ENCODE results near the gene KLF1.
"Not testable (repeated sequence)": the region's sequence is repeated elsewhere in the genome, so short reads cannot be mapped to it uniquely, and the experiment has no call there.

Gene KLF1

GRCh38 chr19:12890787-12891552, 4.0 kb upstream of the KLF1 start, which contains the start of gene GCDH:
TSS of gene GCDH (plus strand) at chr19:12891160. CDS start at chr19:12891305, 145 bp downstream.
- peak; percentile 99 for DNase-seq

- DNase-seq: not testable (repeated sequence)
These were observed 3.3 kb upstream of the KLF1 start for GRCh38 chr19:12890299-12890786.

GRCh38 chr19:12888006-12888603, 1.1 kb upstream of the KLF1 start:
- DNase-seq: no peak

GRCh38 chr19:12886651-12886968, 391 bp downstream of the KLF1 start:
- DNase-seq: no peak

- DNase-seq: no peak
These were observed 1.0 kb downstream of the KLF1 start for GRCh38 chr19:12885749-12886650.

- DNase-seq: peak; percentile 93
These were observed 1.9 kb downstream of the KLF1 start for GRCh38 chr19:12884926-12885748.

- DNase-seq: no peak
These were observed 2.4 kb downstream of the KLF1 start for GRCh38 chr19:12884627-12884925.

GRCh38 chr19:12884202-12884601, 2.8 kb downstream of the KLF1 start:
- DNase-seq: no peak

- no peak for DNase-seq
These were observed 4.4 kb downstream of the KLF1 start for GRCh38 chr19:12882589-12882988.

GRCh38 chr19:12881172-12881808, 5.7 kb downstream of the KLF1 start, which contains the start of gene DNASE2:
TSS of gene DNASE2 (minus strand) at chr19:12881449. CDS start at chr19:12881375, 74 bp downstream.
- DNase-seq: peak; percentile 97

- DNase-seq: no peak
These were observed 6.3 kb downstream of the KLF1 start for GRCh38 chr19:12880551-12881171.

- no peak for DNase-seq
These were observed 11.9 kb downstream of the KLF1 start for GRCh38 chr19:12875086-12875485.

GRCh38 chr19:12873891-12874745, 12.9 kb downstream of the KLF1 start:
- DNase-seq: no peak

GRCh38 chr19:12872941-12873890, 13.8 kb downstream of the KLF1 start:
- DNase-seq: peak; percentile 30

- DNase-seq: no peak
These were observed 14.7 kb downstream of the KLF1 start for GRCh38 chr19:12872255-12872654.

- no peak for DNase-seq
These were observed 15.3 kb downstream of the KLF1 start for GRCh38 chr19:12871681-12872080.

GRCh38 chr19:12868540-12869112, 18.4 kb downstream of the KLF1 start:
- DNase-seq: no peak

- DNase-seq: no peak
These were observed 19.6 kb downstream of the KLF1 start for GRCh38 chr19:12867120-12868099.
